Smooth muscle cell (in vitro differentiated cells): ENCODE data around the gene UBL7. TPM values are rescaled to one million over a fixed set of nuclear protein-coding genes. Genes with fewer than 3 reads are reported as not detected.

Experiments used
- DNase-seq: peaks from one replicate; lab custom pipeline; 2025; ENCODE audit not compliant: unreplicated experiment; lab: John Stamatoyannopoulos, UW
- H2AFZ ChIP-seq: fragments of 200-600 bp; sonication (generic); 2 replicates; pipeline ENCODE4 v1.6.0; 2016; ENCODE audit warnings: antibody characterized with exemption, low read depth, mild to moderate bottlenecking
- H3F3A ChIP-seq: fragments of 200-600 bp; sonication (generic); 2 replicates; pipeline ENCODE4 v1.6.0; 2017; ENCODE audit warnings: antibody characterized with exemption, low read depth
- H3K27ac ChIP-seq: fragments of 200-600 bp; sonication (generic); 2 replicates; pipeline ENCODE4 v1.5.1; 2016; ENCODE audit warnings: low read depth, mild to moderate bottlenecking
- H3K27me3 ChIP-seq: fragments of 200-600 bp; sonication (generic); 2 replicates; pipeline ENCODE4 v1.6.1; 2016; ENCODE audit warnings: low read depth, mild to moderate bottlenecking
- H3K36me3 ChIP-seq: fragments of 200-600 bp; sonication (generic); 2 replicates; pipeline ENCODE4 v1.5.1; 2016; ENCODE audit warnings: low read depth
- H3K4me1 ChIP-seq: fragments of 200-600 bp; sonication (generic); 2 replicates; pipeline ENCODE4 v1.5.1; 2016; ENCODE audit warnings: low read depth
- H3K4me2 ChIP-seq: fragments of 200-600 bp; sonication (generic); 2 replicates; pipeline ENCODE4 v1.6.0; 2016; ENCODE audit warnings: mild to moderate bottlenecking
- H3K4me3 ChIP-seq: fragments of 200-600 bp; sonication (generic); 2 replicates; pipeline ENCODE4 v1.5.1; 2016; ENCODE audit warnings: mild to moderate bottlenecking
- H3K79me2 ChIP-seq: fragments of 200-600 bp; sonication (generic); 2 replicates; pipeline ENCODE4 v1.6.0; 2016; ENCODE audit warnings: low read depth, mild to moderate bottlenecking
- H3K9ac ChIP-seq: fragments of 200-600 bp; sonication (generic); 2 replicates; pipeline ENCODE4 v1.6.0; 2016; ENCODE audit warnings: low read depth
- H3K9me3 ChIP-seq: fragments of 200-600 bp; sonication (generic); replicated peaks from 2 replicates; pipeline ENCODE4 v1.5.1; 2016; ENCODE audit warnings: low read depth
- H4K20me1 ChIP-seq: fragments of 200-600 bp; sonication (generic); 2 replicates; pipeline ENCODE4 v1.6.0; 2016; ENCODE audit warnings: low read depth
- WGBS: methylation state at CpG from one replicate; pipeline ENCODE4 v1.1.7; 2016; ENCODE audit warnings: low lambda C conversion rate; 5-methylcytosine and 5-hydroxymethylcytosine counted together
- polyA plus RNA-seq: library from polyadenylated mRNA; unstranded; fragments of >200 nt; fragmentation: Nextera tagmentation; extraction: Ambion mirVana; gene quantifications from 2 replicates; pipeline ENCODE4 v1.2.1, GENCODE V29; 2016
- total RNA-seq: library from RNA; depleted of rRNA; stranded (reverse); fragments of >200 nt; gene quantifications from 2 replicates; pipeline ENCODE4 v1.2.3, GENCODE V29; 2014
- TF ChIP-seq, protein P1 (sequence below): fragments of 200-600 bp; sonication (generic); IDR thresholded peaks from 2 replicates; pipeline ENCODE4 v1.5.1; 2017; ENCODE audit warnings: borderline replicate concordance, mild to moderate bottlenecking, antibody characterized with exemption; ENCODE audit not compliant: insufficient read depth, poor library complexity, severe bottlenecking

Gene UBL7
- total and polyA plus RNA-seq, 2 experiments from 2014 or later = 60.6 to 64.4 TPM

DNA sequence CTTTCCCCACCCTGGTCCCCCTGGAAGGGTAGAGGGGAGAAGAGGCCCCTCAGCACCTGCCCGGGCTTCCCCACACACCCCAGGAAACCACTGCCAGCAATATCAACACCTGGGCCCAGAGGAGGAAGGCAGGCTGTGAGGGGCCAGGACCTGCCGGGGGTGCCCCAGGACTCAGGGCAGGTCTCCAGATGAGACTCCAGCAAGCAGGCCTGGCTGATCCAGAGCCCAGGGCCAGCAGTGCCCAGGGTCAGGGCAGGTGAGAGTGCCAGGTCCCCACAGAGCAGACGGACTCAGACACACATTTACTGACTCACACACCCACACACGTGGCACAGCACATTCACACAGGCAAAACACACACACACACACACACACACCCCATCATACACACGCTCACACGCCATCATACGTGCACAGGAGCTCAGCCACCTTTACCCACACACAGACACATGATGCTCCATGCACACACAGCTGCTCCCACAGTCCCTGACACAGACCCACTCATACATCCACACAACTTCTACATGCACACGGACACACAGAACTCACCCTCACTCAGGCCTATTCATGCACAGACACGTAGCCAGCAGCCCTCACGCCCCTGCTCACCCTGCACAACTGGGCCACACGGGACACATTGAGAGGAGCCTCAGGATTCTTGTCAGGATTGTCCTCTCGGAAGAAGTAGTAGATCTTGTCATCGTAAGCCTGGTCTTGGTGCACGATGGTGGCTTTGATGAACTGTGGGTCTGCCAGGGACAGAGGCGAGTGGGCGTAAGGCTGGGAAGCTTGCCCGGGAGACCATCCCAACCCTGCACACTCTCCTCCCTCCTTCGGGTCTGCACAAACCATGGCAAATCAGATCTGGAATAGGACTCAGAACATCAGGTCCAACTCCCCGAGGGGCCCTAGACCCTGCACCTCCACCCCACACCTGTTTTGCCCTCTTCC, 44.7 kb downstream of the UBL7 start:
- H3K4me3 ChIP-seq = no peak overlapping the region
- H3K79me2 ChIP-seq = peaks cover 25% of the 10 kb centered on the region
- no peak overlapping the region for H2AFZ ChIP-seq
- no peak overlapping the region for H3K9ac ChIP-seq
- H3K9me3 ChIP-seq = no peaks in the 10 kb centered on the region
- H3K4me1 ChIP-seq = peaks cover 5% of the 10 kb centered on the region
- H3F3A ChIP-seq = no peaks in the 10 kb centered on the region
- H3K27me3 ChIP-seq = no peaks in the 10 kb centered on the region
- peak overlapping the region; percentile 4 for H3K27ac ChIP-seq
- no peak for DNase-seq
- H3K36me3 ChIP-seq = no peaks in the 10 kb centered on the region
- TF ChIP-seq, protein P1, sequence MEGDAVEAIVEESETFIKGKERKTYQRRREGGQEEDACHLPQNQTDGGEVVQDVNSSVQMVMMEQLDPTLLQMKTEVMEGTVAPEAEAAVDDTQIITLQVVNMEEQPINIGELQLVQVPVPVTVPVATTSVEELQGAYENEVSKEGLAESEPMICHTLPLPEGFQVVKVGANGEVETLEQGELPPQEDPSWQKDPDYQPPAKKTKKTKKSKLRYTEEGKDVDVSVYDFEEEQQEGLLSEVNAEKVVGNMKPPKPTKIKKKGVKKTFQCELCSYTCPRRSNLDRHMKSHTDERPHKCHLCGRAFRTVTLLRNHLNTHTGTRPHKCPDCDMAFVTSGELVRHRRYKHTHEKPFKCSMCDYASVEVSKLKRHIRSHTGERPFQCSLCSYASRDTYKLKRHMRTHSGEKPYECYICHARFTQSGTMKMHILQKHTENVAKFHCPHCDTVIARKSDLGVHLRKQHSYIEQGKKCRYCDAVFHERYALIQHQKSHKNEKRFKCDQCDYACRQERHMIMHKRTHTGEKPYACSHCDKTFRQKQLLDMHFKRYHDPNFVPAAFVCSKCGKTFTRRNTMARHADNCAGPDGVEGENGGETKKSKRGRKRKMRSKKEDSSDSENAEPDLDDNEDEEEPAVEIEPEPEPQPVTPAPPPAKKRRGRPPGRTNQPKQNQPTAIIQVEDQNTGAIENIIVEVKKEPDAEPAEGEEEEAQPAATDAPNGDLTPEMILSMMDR = no peak
- WGBS = 85% methylated on average over 18 of the region's 19 CpGs
- H3K4me2 ChIP-seq = no peak overlapping the region
- peaks cover 45% of the 10 kb centered on the region for H4K20me1 ChIP-seq

DNA sequence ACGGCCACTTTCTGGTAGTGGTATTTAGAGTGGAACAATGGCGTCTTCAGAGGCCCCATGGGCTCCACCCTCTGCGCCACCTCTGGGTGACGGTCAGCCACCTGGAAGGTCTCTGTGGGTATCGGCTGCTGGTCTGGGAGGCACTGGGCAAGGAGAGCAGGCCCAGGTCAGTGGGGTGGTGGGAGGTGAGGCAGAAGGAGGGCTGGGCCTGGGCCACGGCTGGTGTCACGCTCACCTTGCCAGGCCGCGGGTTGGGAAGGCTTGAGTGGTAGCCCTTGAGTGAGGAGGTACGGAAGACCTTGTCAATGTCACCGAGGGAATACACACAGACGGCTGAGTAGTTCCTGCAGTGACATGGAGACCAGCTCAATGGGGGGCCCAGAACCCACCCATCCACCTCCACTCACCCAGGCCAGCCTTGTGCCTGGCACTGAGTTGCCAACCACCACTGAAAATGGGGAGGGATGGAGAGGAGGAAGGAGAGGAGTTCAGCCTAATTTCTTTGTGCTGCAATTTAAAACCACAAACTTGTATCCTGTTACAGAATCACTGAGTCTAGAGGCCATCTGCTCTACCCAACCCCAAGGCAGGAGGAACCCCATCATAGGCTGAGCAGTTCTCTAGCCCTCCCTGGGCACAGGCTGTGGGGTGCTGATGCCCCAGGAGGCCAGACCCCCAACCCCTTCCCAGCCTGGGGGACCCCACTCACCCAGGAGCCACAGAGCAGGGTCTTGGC, 46.2 kb downstream of the UBL7 start:
- TF ChIP-seq, protein P1 = no peak
- H3K9me3 ChIP-seq = no peaks in the 10 kb centered on the region
- no peaks in the 10 kb centered on the region for H3K4me1 ChIP-seq
- H4K20me1 ChIP-seq = peaks cover 31% of the 10 kb centered on the region
- no peak overlapping the region for H3K4me3 ChIP-seq
- no peak overlapping the region for H2AFZ ChIP-seq
- peaks cover 13% of the 10 kb centered on the region for H3K79me2 ChIP-seq
- no peak overlapping the region for H3K4me2 ChIP-seq
- 98% methylated on average over 12 of the region's 12 CpGs for WGBS
- no peak overlapping the region for H3K27ac ChIP-seq
- H3K36me3 ChIP-seq = no peaks in the 10 kb centered on the region
- H3K27me3 ChIP-seq = no peaks in the 10 kb centered on the region
- no peak overlapping the region for H3K9ac ChIP-seq
- no peak for DNase-seq
- no peaks in the 10 kb centered on the region for H3F3A ChIP-seq

DNA sequence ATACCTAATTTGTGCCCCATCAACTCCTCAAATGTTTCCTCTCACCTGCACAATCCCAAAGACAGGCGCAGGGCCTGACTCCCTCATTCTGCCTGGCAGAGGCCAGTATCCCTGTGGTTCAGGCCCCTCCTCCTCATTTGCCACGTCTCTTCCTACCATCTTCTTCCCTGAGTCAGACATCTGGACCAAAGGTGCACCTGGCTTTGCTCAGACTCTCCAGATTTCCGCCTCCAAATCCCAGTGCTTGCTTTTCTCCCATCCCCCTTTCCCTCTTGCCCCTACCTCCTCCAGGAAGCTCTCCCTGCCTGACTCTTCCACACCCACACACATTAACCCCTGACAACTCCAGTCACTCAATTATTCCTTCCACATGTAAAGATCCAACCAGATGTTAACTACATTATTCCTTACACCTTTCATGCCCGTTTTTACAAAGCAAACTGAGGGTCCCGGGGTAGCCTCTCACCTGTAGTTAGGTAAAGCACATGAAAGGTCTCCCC, 46.8 kb downstream of the UBL7 start:
- no peak overlapping the region for H3K4me3 ChIP-seq
- peaks cover 24% of the 10 kb centered on the region for H4K20me1 ChIP-seq
- no peak overlapping the region for H3K9ac ChIP-seq
- no peak for DNase-seq
- H3K79me2 ChIP-seq = peaks cover 7% of the 10 kb centered on the region
- no peak overlapping the region for H3K27ac ChIP-seq
- no peaks in the 10 kb centered on the region for H3F3A ChIP-seq
- H3K9me3 ChIP-seq = no peaks in the 10 kb centered on the region
- no peaks in the 10 kb centered on the region for H3K36me3 ChIP-seq
- H2AFZ ChIP-seq = no peak overlapping the region
- H3K4me2 ChIP-seq = no peak overlapping the region
- no peaks in the 10 kb centered on the region for H3K27me3 ChIP-seq
- H3K4me1 ChIP-seq = no peaks in the 10 kb centered on the region
- 78% methylated on average over 5 of the region's 5 CpGs for WGBS
- TF ChIP-seq, protein P1 = no peak
